ENCODE results near the gene TBCA.

Gene TBCA

GRCh38 chr5:77641963-77642737, 134.0 kb downstream of the TBCA start:
- DNase-seq = no peak

- no peak for DNase-seq
These were observed 134.7 kb downstream of the TBCA start for GRCh38 chr5:77641397-77641943.
